HL-60 (cell line): ENCODE data around the gene SNX3.
"Not testable (repeated sequence)": the region's sequence is repeated elsewhere in the genome, so short reads cannot be mapped to it uniquely, and the experiment has no call there.

ENCODE experiments used
- DNase-seq, 2 experiments: peaks; one replicate each; pipeline ENCODE4 v3.0.0-alpha.2; 2010 to 2020; ENCODE audit warnings: low read depth in 1 of 2, low spot score in 1 of 2
- H3K27ac ChIP-seq: fragments of 250-450 bp; sonication (Bioruptor Pico); replicated peaks from 2 replicates; pipeline ENCODE4 v1.5.1; 2020; ENCODE audit warnings: mild to moderate bottlenecking, moderate library complexity
- H3K27me3 ChIP-seq: fragments of 250-450 bp; sonication (Bioruptor Pico); 2 replicates; pipeline ENCODE4 v1.5.1; 2021; ENCODE audit warnings: mild to moderate bottlenecking, moderate library complexity; ENCODE audit not compliant: insufficient read depth, poor library complexity, severe bottlenecking
- H3K4me3 ChIP-seq: replicated peaks from 2 replicates; pipeline ENCODE4 v1.5.1; 2011; ENCODE audit warnings: mild to moderate bottlenecking, control low read depth, low read length; ENCODE audit not compliant: insufficient read depth
- GABPA ChIP-seq: IDR thresholded peaks from 2 replicates; pipeline ENCODE4 v1.6.1; 2012; ENCODE audit warnings: low read depth
- POLR2AphosphoS5 ChIP-seq: IDR thresholded peaks from 2 replicates; pipeline ENCODE4 v1.6.1; 2012; ENCODE audit warnings: low read depth
- SPI1 ChIP-seq: IDR thresholded peaks from 2 replicates; pipeline ENCODE4 v1.6.1; 2012; ENCODE audit warnings: low read depth, mild to moderate bottlenecking, borderline replicate concordance
- TF ChIP-seq, protein P1 (sequence below): IDR thresholded peaks from one replicate; pipeline ENCODE4 v1.5.1; 2011; ENCODE audit warnings: low read length, control low read depth, inconsistent platforms; ENCODE audit not compliant: insufficient read depth
- TF ChIP-seq, protein P2 (sequence below): IDR thresholded peaks from 2 replicates; pipeline ENCODE4 v1.6.1; 2012; ENCODE audit warnings: low read depth; ENCODE audit not compliant: insufficient replicate concordance

SNX3 gene

GRCh38 chr6:108251252-108251651 lies 9.6 kb downstream of the SNX3 start:
- Histone ChIP-seq H3K27me3 (no peaks in the 10 kb centered on the region), H3K27ac (no peak overlapping the region), H3K4me3 (no peak overlapping the region)
- peak in 1 of 2 experiments; percentile 9 for DNase-seq
- no peak for TF ChIP-seq SPI1
- TF ChIP-seq GABPA: no peak
- TF ChIP-seq, protein P1, sequence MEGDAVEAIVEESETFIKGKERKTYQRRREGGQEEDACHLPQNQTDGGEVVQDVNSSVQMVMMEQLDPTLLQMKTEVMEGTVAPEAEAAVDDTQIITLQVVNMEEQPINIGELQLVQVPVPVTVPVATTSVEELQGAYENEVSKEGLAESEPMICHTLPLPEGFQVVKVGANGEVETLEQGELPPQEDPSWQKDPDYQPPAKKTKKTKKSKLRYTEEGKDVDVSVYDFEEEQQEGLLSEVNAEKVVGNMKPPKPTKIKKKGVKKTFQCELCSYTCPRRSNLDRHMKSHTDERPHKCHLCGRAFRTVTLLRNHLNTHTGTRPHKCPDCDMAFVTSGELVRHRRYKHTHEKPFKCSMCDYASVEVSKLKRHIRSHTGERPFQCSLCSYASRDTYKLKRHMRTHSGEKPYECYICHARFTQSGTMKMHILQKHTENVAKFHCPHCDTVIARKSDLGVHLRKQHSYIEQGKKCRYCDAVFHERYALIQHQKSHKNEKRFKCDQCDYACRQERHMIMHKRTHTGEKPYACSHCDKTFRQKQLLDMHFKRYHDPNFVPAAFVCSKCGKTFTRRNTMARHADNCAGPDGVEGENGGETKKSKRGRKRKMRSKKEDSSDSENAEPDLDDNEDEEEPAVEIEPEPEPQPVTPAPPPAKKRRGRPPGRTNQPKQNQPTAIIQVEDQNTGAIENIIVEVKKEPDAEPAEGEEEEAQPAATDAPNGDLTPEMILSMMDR: no peak
- TF ChIP-seq, protein P2, sequence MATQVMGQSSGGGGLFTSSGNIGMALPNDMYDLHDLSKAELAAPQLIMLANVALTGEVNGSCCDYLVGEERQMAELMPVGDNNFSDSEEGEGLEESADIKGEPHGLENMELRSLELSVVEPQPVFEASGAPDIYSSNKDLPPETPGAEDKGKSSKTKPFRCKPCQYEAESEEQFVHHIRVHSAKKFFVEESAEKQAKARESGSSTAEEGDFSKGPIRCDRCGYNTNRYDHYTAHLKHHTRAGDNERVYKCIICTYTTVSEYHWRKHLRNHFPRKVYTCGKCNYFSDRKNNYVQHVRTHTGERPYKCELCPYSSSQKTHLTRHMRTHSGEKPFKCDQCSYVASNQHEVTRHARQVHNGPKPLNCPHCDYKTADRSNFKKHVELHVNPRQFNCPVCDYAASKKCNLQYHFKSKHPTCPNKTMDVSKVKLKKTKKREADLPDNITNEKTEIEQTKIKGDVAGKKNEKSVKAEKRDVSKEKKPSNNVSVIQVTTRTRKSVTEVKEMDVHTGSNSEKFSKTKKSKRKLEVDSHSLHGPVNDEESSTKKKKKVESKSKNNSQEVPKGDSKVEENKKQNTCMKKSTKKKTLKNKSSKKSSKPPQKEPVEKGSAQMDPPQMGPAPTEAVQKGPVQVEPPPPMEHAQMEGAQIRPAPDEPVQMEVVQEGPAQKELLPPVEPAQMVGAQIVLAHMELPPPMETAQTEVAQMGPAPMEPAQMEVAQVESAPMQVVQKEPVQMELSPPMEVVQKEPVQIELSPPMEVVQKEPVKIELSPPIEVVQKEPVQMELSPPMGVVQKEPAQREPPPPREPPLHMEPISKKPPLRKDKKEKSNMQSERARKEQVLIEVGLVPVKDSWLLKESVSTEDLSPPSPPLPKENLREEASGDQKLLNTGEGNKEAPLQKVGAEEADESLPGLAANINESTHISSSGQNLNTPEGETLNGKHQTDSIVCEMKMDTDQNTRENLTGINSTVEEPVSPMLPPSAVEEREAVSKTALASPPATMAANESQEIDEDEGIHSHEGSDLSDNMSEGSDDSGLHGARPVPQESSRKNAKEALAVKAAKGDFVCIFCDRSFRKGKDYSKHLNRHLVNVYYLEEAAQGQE: no peak
- TF ChIP-seq POLR2AphosphoS5: no peak

DNA sequence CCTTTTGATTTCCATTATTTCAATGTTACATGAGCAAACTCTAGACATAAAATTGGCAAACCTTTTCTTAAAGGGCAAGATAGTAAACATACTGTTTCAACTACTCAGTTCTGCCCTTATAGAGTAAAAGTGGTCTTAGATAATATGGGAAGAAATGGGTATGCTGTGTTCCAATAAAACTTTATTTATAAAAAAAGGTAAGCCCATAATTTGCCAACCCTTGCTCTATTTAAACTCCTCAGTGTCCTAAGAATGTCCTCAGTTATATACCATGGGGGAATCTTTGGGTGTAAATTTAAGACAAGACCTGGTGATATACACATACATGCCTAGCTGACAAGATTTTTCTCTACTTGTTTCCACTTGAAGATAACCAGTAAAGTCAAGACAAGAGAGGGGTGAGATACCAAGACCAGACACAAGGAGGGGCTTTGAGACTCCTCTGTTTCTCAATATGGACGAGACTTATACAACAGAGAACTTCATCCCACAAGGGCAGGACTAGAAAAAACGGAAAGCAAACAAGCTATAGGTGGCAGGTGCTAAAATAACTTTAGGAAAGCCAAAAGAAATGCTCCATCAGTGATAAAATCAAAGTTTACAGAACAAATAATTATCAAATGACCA lies 10.5 kb downstream of the SNX3 start:
- DNase-seq: no peak
- no peak overlapping the region for H3K27ac ChIP-seq
- no peak overlapping the region for H3K4me3 ChIP-seq
- no peaks in the 10 kb centered on the region for H3K27me3 ChIP-seq
- TF ChIP-seq, protein P2: no peak
- TF ChIP-seq SPI1: no peak
- no peak for TF ChIP-seq GABPA
- TF ChIP-seq, protein P1: no peak
- TF ChIP-seq POLR2AphosphoS5: no peak

- DNase-seq: no peak
- H3K27me3 ChIP-seq: no peaks in the 10 kb centered on the region
- TF ChIP-seq GABPA: no peak
- TF ChIP-seq POLR2AphosphoS5: no peak
- TF ChIP-seq, protein P1: no peak
- TF ChIP-seq, protein P2: no peak
- no peak for TF ChIP-seq SPI1
- no peak overlapping the region for H3K4me3 ChIP-seq
- no peak overlapping the region for H3K27ac ChIP-seq
Measured at GRCh38 chr6:108247965-108248536, 12.8 kb downstream of the SNX3 start.

- not testable (repeated sequence) for H3K4me3 ChIP-seq, DNase-seq, H3K27ac ChIP-seq, H3K27me3 ChIP-seq
Measured at GRCh38 chr6:108245095-108245494, 15.7 kb downstream of the SNX3 start.
